Endothelial cell (in vitro differentiated cells): ENCODE measurements around the gene SLC39A7. TPM values are rescaled to one million over a fixed set of nuclear protein-coding genes. Genes with fewer than 3 reads are reported as not detected.

Source experiments
- DNase-seq: peaks from one replicate; pipeline ENCODE4 v3.0.0; 2021; ENCODE audit warnings: low spot score
- H3K27ac Mint-ChIP-seq: one replicate; pipeline ENCODE4 v1.8.0; 2021; ENCODE audit warnings: mixed read lengths, inconsistent platforms; ENCODE audit not compliant: unreplicated experiment
- H3K27me3 Mint-ChIP-seq: one replicate; pipeline ENCODE4 v1.8.0; 2021; ENCODE audit warnings: mild to moderate bottlenecking, moderate library complexity, mixed read lengths, inconsistent platforms; ENCODE audit not compliant: unreplicated experiment
- H3K36me3 Mint-ChIP-seq: one replicate; pipeline ENCODE4 v1.8.0; 2021; ENCODE audit warnings: mild to moderate bottlenecking, low read depth, mixed read lengths, inconsistent platforms; ENCODE audit not compliant: unreplicated experiment
- H3K4me1 Mint-ChIP-seq: one replicate; pipeline ENCODE4 v1.8.0; 2021; ENCODE audit warnings: mild to moderate bottlenecking, mixed read lengths, inconsistent platforms; ENCODE audit not compliant: unreplicated experiment
- H3K4me3 Mint-ChIP-seq: one replicate; pipeline ENCODE4 v1.8.0; 2021; ENCODE audit warnings: mild to moderate bottlenecking, mixed read lengths, inconsistent platforms; ENCODE audit not compliant: unreplicated experiment
- H3K9me3 Mint-ChIP-seq: one replicate; pipeline ENCODE4 v1.8.0; 2021; ENCODE audit warnings: mixed read lengths, inconsistent platforms; ENCODE audit not compliant: unreplicated experiment
- CTCF ChIP-seq: fragments of 200-600 bp; sonication (generic); IDR thresholded peaks from one replicate; pipeline ENCODE4 v1.5.0; 2021; ENCODE audit warnings: antibody characterized with exemption; ENCODE audit not compliant: unreplicated experiment
- total RNA-seq: library from RNA; stranded (reverse); fragmentation: NEBNext Ultra II Directional; extraction: Animal tissue kit (Norgen Biotek cat#: 25700); gene quantifications from one replicate; pipeline ENCODE4 v1.2.1, GENCODE V29; 2021; ENCODE audit not compliant: unreplicated experiment

SLC39A7 gene
- total RNA-seq, 1 donor from 2014 or later: 108 TPM

- TF ChIP-seq CTCF: no peak
These were observed 27.0 kb upstream of the SLC39A7 start for GRCh38 chr6:33173535-33174180.

DNA sequence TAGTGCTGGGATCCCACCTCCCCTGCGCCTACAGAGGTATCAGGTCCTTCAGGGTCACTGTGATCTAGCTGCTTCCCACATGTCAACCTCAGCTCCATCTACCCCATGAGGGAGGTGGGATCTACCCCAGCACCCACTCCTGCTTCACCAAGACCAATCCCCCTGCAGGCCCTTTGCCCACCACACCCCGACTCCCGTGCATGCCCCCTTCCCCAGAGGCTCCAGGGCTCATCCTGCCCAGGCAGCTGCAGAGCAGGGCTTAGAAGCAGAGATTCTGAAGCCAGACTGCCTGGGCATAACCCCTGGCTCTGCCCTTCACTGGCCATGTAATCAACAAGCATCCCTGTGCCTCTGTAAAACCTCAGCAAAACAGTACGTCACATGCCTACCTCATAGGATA lies 25.9 kb upstream of the SLC39A7 start:
- H3K4me3 Mint-ChIP-seq: no peak overlapping the region
- H3K9me3 Mint-ChIP-seq: no peaks in the 10 kb centered on the region
- DNase-seq: no peak
- peaks cover 2% of the 10 kb centered on the region for H3K4me1 Mint-ChIP-seq
- H3K27ac Mint-ChIP-seq: no peak overlapping the region
- TF ChIP-seq CTCF: no peak
- peaks cover 16% of the 10 kb centered on the region for H3K36me3 Mint-ChIP-seq
- peaks cover 12% of the 10 kb centered on the region for H3K27me3 Mint-ChIP-seq

More at GRCh38 chr6:33173535-33174180, 27.0 kb upstream of the SLC39A7 start:
- no peak overlapping the region for H3K4me3 Mint-ChIP-seq
- peaks cover 14% of the 10 kb centered on the region for H3K27me3 Mint-ChIP-seq
- H3K27ac Mint-ChIP-seq: no peak overlapping the region
- no peak for DNase-seq
- peaks cover 15% of the 10 kb centered on the region for H3K36me3 Mint-ChIP-seq
- no peaks in the 10 kb centered on the region for H3K9me3 Mint-ChIP-seq
- peaks cover 2% of the 10 kb centered on the region for H3K4me1 Mint-ChIP-seq

- peaks cover 23% of the 10 kb centered on the region for H3K36me3 Mint-ChIP-seq
- peak overlapping the region; percentile 23 for H3K4me3 Mint-ChIP-seq
- no peaks in the 10 kb centered on the region for H3K9me3 Mint-ChIP-seq
- TF ChIP-seq CTCF: no peak
- no peak overlapping the region for H3K27ac Mint-ChIP-seq
- DNase-seq: no peak
- H3K27me3 Mint-ChIP-seq: peaks cover 13% of the 10 kb centered on the region
- peaks cover 2% of the 10 kb centered on the region for H3K4me1 Mint-ChIP-seq
These were observed 25.1 kb upstream of the SLC39A7 start for GRCh38 chr6:33175436-33176069.

- DNase-seq: no peak
- Mint-ChIP-seq H3K27me3 (peaks cover 15% of the 10 kb centered on the region), H3K4me3 (peak overlapping the region; percentile 83), H3K36me3 (peaks cover 29% of the 10 kb centered on the region), H3K27ac (no peak overlapping the region), H3K9me3 (no peaks in the 10 kb centered on the region), H3K4me1 (peaks cover 6% of the 10 kb centered on the region)
- no peak for TF ChIP-seq CTCF
These were observed 23.8 kb upstream of the SLC39A7 start for GRCh38 chr6:33176906-33177305.
